Astrocyte of the cerebellum (primary cell): ENCODE data around the gene PPAN.

ENCODE experiments used
- DNase-seq: peaks from one replicate; pipeline ENCODE4 v3.0.0-alpha.2; 2011; ENCODE audit warnings: low read depth
- H3K4me3 ChIP-seq: 2 replicates; pipeline ENCODE4 v1.5.1; 2011; ENCODE audit warnings: mild to moderate bottlenecking, low read depth, low read length, moderate library complexity
- in situ Hi-C: cut with HindIII; loops from 2 replicates; pipeline ENCODE4 v1.10.0; 2017; ENCODE audit warnings: low sequenced_read_pairs
- TF ChIP-seq, protein P1 (sequence below): IDR thresholded peaks from 2 replicates; pipeline ENCODE4 v1.5.1; 2012; ENCODE audit warnings: low read length, low read depth, moderate library complexity, mild to moderate bottlenecking; ENCODE audit errors: missing control alignments

PPAN gene, protein sequence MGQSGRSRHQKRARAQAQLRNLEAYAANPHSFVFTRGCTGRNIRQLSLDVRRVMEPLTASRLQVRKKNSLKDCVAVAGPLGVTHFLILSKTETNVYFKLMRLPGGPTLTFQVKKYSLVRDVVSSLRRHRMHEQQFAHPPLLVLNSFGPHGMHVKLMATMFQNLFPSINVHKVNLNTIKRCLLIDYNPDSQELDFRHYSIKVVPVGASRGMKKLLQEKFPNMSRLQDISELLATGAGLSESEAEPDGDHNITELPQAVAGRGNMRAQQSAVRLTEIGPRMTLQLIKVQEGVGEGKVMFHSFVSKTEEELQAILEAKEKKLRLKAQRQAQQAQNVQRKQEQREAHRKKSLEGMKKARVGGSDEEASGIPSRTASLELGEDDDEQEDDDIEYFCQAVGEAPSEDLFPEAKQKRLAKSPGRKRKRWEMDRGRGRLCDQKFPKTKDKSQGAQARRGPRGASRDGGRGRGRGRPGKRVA

DNA sequence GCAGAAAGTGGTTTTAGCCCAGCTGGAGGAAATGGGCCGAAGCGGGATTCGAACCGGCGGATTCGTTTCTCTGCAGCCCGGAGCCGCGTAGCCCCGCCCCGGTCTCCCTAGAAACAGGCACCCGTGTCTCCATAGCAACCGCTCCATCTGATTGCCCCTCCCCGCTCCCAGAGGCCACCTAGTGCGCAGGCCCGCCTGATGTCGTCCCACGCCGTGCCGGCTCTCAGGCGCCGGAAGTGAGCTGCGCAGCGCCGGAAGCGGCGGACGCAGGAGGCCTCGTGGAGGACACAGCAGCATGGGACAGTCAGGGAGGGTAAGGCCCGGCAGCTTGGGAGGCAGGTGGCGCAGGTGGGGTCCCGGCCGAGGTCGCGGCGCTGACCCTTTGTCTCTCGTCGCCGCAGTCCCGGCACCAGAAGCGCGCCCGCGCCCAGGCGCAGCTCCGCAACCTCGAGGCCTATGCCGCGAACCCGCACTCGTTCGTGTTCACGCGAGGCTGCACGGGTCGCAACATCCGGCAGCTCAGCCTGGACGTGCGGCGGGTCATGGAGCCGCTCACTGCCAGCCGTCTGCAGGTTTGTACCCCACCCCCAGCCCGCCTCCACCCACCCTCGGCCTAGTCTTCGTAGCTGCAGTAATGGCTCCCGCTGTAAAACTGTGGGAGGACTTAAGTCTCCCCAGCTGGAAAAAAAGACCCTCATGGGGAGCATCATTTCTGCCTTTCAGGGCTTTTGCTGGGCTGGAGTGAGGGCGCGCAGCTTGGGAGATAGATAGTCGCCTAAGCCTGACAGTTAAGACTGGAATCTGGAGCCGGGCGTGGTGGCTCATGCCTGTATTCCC is at the start of gene PPAN:
PPAN (plus strand) TSS at position 263 of the 837 bp plus-strand sequence; CDS start at position 296, 33 bp downstream.
- in situ Hi-C loops: no loop called here
- peak; percentile 95 for DNase-seq
- TF ChIP-seq, protein P1, sequence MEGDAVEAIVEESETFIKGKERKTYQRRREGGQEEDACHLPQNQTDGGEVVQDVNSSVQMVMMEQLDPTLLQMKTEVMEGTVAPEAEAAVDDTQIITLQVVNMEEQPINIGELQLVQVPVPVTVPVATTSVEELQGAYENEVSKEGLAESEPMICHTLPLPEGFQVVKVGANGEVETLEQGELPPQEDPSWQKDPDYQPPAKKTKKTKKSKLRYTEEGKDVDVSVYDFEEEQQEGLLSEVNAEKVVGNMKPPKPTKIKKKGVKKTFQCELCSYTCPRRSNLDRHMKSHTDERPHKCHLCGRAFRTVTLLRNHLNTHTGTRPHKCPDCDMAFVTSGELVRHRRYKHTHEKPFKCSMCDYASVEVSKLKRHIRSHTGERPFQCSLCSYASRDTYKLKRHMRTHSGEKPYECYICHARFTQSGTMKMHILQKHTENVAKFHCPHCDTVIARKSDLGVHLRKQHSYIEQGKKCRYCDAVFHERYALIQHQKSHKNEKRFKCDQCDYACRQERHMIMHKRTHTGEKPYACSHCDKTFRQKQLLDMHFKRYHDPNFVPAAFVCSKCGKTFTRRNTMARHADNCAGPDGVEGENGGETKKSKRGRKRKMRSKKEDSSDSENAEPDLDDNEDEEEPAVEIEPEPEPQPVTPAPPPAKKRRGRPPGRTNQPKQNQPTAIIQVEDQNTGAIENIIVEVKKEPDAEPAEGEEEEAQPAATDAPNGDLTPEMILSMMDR: no peak
- peak within 1 kb of the TSS; percentile 72 for H3K4me3 ChIP-seq

- TF ChIP-seq, protein P1: no peak
- no peak overlapping the region for H3K4me3 ChIP-seq
- in situ Hi-C loops: no loop called here
- DNase-seq: no peak
Observed at GRCh38 chr19:10061717-10062310, 44.3 kb upstream of the PPAN start.

DNA sequence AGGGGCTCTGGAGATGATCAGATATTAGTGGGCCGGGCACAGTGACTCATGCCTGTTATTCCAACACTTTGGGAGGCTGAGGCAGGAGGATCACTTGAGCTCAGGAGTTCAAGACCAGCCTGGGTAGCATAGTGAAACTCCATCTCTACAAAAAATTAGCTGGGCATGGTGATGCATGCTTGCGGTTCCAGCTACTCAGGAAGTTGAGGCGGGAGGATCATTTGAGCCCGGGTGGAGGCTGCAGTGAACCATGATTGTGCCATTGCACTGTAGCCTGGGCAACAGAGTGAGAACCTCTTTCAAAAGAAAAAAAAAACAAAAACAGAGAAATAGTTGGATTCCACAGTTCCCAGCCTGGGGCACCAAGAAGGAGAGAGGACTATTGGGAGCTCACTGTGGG is 38.0 kb upstream of the PPAN start:
- in situ Hi-C loops: no loop called here
- TF ChIP-seq, protein P1: no peak
- DNase-seq: no peak
- H3K4me3 ChIP-seq: no peak overlapping the region

- TF ChIP-seq, protein P1: no peak
- in situ Hi-C loops: no loop called here
- no peak overlapping the region for H3K4me3 ChIP-seq
- DNase-seq: no peak
Observed at GRCh38 chr19:10069046-10069445, 37.1 kb upstream of the PPAN start.

GRCh38 chr19:10070730-10071446 is 35.3 kb upstream of the PPAN start:
- TF ChIP-seq, protein P1: no peak
- H3K4me3 ChIP-seq: no peak overlapping the region
- in situ Hi-C loops: no loop called here
- DNase-seq: no peak

GRCh38 chr19:10074153-10074552 is 32.0 kb upstream of the PPAN start:
- TF ChIP-seq, protein P1: peak; percentile 18
- no peak for DNase-seq
- H3K4me3 ChIP-seq: no peak overlapping the region
- in situ Hi-C loops: no loop called here
